ENCODE results near the gene BRIP1. TPM values are rescaled to one million over a fixed set of nuclear protein-coding genes. Genes with fewer than 3 reads are reported as not detected.

Gene BRIP1
- total RNA-seq, result 5.2 and 6.1 TPM in 2 replicates

- peak; percentile 89 for DNase-seq (ENCODE audit: low read depth)
- TF ChIP-seq, protein P1, sequence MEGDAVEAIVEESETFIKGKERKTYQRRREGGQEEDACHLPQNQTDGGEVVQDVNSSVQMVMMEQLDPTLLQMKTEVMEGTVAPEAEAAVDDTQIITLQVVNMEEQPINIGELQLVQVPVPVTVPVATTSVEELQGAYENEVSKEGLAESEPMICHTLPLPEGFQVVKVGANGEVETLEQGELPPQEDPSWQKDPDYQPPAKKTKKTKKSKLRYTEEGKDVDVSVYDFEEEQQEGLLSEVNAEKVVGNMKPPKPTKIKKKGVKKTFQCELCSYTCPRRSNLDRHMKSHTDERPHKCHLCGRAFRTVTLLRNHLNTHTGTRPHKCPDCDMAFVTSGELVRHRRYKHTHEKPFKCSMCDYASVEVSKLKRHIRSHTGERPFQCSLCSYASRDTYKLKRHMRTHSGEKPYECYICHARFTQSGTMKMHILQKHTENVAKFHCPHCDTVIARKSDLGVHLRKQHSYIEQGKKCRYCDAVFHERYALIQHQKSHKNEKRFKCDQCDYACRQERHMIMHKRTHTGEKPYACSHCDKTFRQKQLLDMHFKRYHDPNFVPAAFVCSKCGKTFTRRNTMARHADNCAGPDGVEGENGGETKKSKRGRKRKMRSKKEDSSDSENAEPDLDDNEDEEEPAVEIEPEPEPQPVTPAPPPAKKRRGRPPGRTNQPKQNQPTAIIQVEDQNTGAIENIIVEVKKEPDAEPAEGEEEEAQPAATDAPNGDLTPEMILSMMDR (IDR thresholded peaks at IDR 0.05; ENCODE audit: insufficient read depth, low read length, poor library complexity, severe bottlenecking), result no peak
These were observed at the start of gene BRIP1 for GRCh38 chr17:61862975-61863800. BRIP1 (minus strand) TSS chr17:61863528; CDS start chr17:61861539, 1,989 bp downstream.

GRCh38 chr17:61908292-61909037 is 45.1 kb upstream of the BRIP1 start:
- no peak for DNase-seq (ENCODE audit: low read depth)
- TF ChIP-seq, protein P1 (IDR thresholded peaks at IDR 0.05; ENCODE audit: insufficient read depth, low read length, poor library complexity, severe bottlenecking), result no peak
- Histone ChIP-seq H3K27me3 (ENCODE audit: control insufficient read depth, insufficient read depth, low read length) (no peaks in the 10 kb centered on the region), H3K36me3 (ENCODE audit: control insufficient read depth, insufficient read depth, low read length) (no peaks in the 10 kb centered on the region), H3K4me3 (ENCODE audit: low read depth, low read length) (no peak overlapping the region)

More at GRCh38 chr17:61862975-61863800, at the start of gene BRIP1:
- Histone ChIP-seq H3K36me3 (ENCODE audit: control insufficient read depth, insufficient read depth, low read length) (no peaks in the 10 kb centered on the region), H3K4me3 (ENCODE audit: low read depth, low read length) (peak within 1 kb of the TSS; percentile 79), H3K27me3 (ENCODE audit: control insufficient read depth, insufficient read depth, low read length) (no peaks in the 10 kb centered on the region)

DNA sequence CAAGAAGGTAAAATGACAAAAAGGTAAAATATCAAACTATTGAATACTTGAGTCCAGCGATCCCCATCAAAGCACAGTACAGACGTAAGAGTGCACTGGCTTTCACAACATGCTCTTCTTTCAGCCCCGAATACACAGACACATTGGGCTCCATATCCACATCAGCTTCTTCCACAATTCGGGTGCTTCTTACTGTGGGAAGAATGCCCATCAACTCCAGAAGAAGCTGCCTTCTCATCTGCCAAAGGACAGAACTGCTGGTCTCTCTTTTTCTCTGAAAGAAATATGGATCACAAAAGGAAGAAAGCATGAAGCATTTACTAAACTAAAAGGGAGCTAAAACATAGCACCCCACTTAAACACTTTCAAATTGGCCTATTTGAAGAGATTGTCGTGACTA is 44.0 kb upstream of the BRIP1 start:
- no peak for DNase-seq (ENCODE audit: low read depth)
- TF ChIP-seq, protein P1 (IDR thresholded peaks at IDR 0.05; ENCODE audit: insufficient read depth, low read length, poor library complexity, severe bottlenecking), result no peak
- Histone ChIP-seq H3K27me3 (ENCODE audit: control insufficient read depth, insufficient read depth, low read length) (no peaks in the 10 kb centered on the region), H3K36me3 (ENCODE audit: control insufficient read depth, insufficient read depth, low read length) (no peaks in the 10 kb centered on the region), H3K4me3 (ENCODE audit: low read depth, low read length) (no peak overlapping the region)

DNA sequence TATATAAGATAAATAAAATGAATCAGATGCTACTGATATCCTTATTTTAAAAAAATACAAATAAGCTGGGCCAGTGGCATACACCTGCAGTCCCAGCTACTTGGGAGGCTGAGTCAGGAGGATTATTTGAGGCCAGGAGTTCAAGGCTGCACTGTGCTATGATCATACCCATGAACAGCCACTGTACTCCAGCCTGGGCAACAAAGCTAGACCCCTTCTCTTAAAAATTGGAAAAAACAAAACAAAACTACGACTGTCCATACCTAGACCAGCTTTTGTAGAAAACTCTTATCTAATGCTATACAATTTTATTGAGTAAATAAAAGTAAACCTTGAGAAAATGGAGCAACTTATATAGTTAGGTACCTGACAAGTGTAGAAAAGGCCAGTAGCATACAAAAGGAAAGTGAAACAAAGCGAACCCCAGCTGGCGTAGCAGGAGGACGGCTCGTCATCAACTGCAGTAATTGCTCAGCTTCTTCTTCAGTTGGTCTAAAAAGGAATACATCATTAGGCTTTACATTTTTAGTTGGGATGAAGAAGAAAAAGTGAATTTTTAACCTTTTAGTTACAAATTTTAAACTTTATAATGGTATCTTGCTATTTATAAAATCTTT is 40.9 kb upstream of the BRIP1 start:
- TF ChIP-seq, protein P1 (IDR thresholded peaks at IDR 0.05; ENCODE audit: insufficient read depth, low read length, poor library complexity, severe bottlenecking), result no peak
- no peak overlapping the region for H3K4me3 ChIP-seq (ENCODE audit: low read depth, low read length)

GRCh38 chr17:61903251-61903650 is 39.9 kb upstream of the BRIP1 start:
- TF ChIP-seq, protein P1 (IDR thresholded peaks at IDR 0.05; ENCODE audit: insufficient read depth, low read length, poor library complexity, severe bottlenecking), result no peak
- peaks cover 1% of the 10 kb centered on the region for H3K36me3 ChIP-seq (ENCODE audit: control insufficient read depth, insufficient read depth, low read length)

More for the DNA sequence above, 40.9 kb upstream of the BRIP1 start:
- no peaks in the 10 kb centered on the region for H3K27me3 ChIP-seq (ENCODE audit: control insufficient read depth, insufficient read depth, low read length)
- DNase-seq (ENCODE audit: low read depth), result no peak
- peaks cover 1% of the 10 kb centered on the region for H3K36me3 ChIP-seq (ENCODE audit: control insufficient read depth, insufficient read depth, low read length)

More at GRCh38 chr17:61903251-61903650, 39.9 kb upstream of the BRIP1 start:
- Histone ChIP-seq H3K4me3 (ENCODE audit: low read depth, low read length) (no peak overlapping the region), H3K27me3 (ENCODE audit: control insufficient read depth, insufficient read depth, low read length) (no peaks in the 10 kb centered on the region)
- no peak for DNase-seq (ENCODE audit: low read depth)
